ENCODE results near the gene PTPN18. TPM values are rescaled to one million over a fixed set of nuclear protein-coding genes. Genes with fewer than 3 reads are reported as not detected.

PTPN18 gene
- total RNA-seq, 1 experiment from 2014 or later = 16.3 TPM

DNA sequence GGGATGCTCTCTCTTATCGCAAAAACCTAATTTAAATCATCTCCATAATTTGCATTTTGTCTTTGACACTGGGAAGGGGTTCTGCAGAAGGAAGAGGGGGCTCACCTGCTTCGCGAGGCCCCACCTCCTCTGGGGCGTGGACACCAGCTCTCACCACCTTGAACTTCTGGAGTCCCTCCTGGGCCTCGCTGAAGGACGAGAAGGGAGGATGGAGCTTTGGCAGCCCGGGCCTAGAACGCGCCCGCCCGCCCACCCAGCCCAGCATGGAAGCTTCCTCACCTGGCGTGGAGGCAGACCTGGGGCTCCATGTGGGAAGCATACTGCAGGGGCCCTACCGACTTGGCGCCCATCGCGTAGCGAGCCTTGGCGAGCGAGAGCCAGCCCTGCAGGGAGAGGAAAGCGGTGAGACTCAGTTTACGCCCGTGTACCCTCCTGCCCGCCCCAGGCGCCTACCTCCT, 14.3 kb upstream of the PTPN18 start:
- Mint-ChIP-seq H3K27me3 (ENCODE audit: low read depth) (peaks cover 2% of the 10 kb centered on the region; the same call in 1 of the 2 replicates), H3K4me1 (peaks cover 14 to 17% of the 10 kb centered on the region in 2 experiments), H3K9me3 (no peaks in the 10 kb centered on the region; a peak in 1 of 5 replicates), H3K27ac (peak overlapping the region; percentile 99 to 100 (median 99)), H3K4me3 (peak overlapping the region; percentile 100), H3K36me3 (ENCODE audit: insufficient read depth in 1 of 3, low read depth in 3 of 3) (peaks cover 44 to 55% (median 47%) of the 10 kb centered on the region in 3 experiments)
- no peak overlapping the region for H3K23ac ChIP-seq (ENCODE audit: insufficient read length, low read depth, low read length)
- H4K5ac ChIP-seq (ENCODE audit: insufficient read length, low read depth, low read length) = no peak overlapping the region
- no peak overlapping the region for H2BK20ac ChIP-seq (ENCODE audit: low read depth, low read length, poor library complexity, severe bottlenecking)
- H2AK5ac ChIP-seq (ENCODE audit: insufficient read length, low read length) = no peak overlapping the region
- TF ChIP-seq, protein P1, sequence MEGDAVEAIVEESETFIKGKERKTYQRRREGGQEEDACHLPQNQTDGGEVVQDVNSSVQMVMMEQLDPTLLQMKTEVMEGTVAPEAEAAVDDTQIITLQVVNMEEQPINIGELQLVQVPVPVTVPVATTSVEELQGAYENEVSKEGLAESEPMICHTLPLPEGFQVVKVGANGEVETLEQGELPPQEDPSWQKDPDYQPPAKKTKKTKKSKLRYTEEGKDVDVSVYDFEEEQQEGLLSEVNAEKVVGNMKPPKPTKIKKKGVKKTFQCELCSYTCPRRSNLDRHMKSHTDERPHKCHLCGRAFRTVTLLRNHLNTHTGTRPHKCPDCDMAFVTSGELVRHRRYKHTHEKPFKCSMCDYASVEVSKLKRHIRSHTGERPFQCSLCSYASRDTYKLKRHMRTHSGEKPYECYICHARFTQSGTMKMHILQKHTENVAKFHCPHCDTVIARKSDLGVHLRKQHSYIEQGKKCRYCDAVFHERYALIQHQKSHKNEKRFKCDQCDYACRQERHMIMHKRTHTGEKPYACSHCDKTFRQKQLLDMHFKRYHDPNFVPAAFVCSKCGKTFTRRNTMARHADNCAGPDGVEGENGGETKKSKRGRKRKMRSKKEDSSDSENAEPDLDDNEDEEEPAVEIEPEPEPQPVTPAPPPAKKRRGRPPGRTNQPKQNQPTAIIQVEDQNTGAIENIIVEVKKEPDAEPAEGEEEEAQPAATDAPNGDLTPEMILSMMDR (conservative IDR thresholded peaks at IDR 0.05) = no peak
- no peak overlapping the region for H2BK15ac ChIP-seq (ENCODE audit: low read depth, low read length)
- H3K27ac ChIP-seq (ENCODE audit: insufficient read length, low read depth, low read length) = no peak overlapping the region
- H3K27me3 ChIP-seq (ENCODE audit: insufficient read depth, low read length) = no peaks in the 10 kb centered on the region
- no peak for DNase-seq
- no peak overlapping the region for H3K56ac ChIP-seq (ENCODE audit: insufficient read length, low read depth, low read length)
- H3T11ph ChIP-seq (ENCODE audit: low read length) = no peak overlapping the region
- H3K79me2 ChIP-seq (ENCODE audit: insufficient read depth, low read length) = no peaks in the 10 kb centered on the region; the same call in 1 of the 2 replicates
- H2BK120ac ChIP-seq (ENCODE audit: low read depth, low read length, poor library complexity, severe bottlenecking) = no peak overlapping the region
- no peak overlapping the region for H2BK12ac ChIP-seq (ENCODE audit: insufficient read length, low read depth, low read length)
- H3K4me2 ChIP-seq (ENCODE audit: insufficient read depth, insufficient read length, low read length) = peak overlapping the region; percentile 49
- peak overlapping the region; percentile 42 for H3K9ac ChIP-seq (ENCODE audit: extremely low read depth, insufficient read length, low read length)
- H3K79me1 ChIP-seq (ENCODE audit: insufficient read depth, low read depth, low read length, poor library complexity, severe bottlenecking) = no peaks in the 10 kb centered on the region
- peak overlapping the region; percentile 68 for H3K18ac ChIP-seq (ENCODE audit: insufficient read length, low read depth, low read length)
- H2BK5ac ChIP-seq (ENCODE audit: insufficient read length, low read length) = no peak overlapping the region
- H3K4ac ChIP-seq (ENCODE audit: low read depth, low read length) = no peak overlapping the region
- H4K8ac ChIP-seq (replicated peaks; ENCODE audit: insufficient read length, low read depth, low read length) = no peak overlapping the region
- H3K14ac ChIP-seq (ENCODE audit: insufficient read depth, low read length) = no peak overlapping the region
- H4K91ac ChIP-seq (ENCODE audit: insufficient read length, low read depth, low read length) = no peak overlapping the region
- H3K4me1 ChIP-seq (ENCODE audit: insufficient read depth, low read length) = peaks cover 7% of the 10 kb centered on the region; the same call in 1 of the 2 replicates
- no peaks in the 10 kb centered on the region for H4K20me1 ChIP-seq (ENCODE audit: control insufficient read depth, insufficient read depth, insufficient read length)
- H3K9me3 ChIP-seq (ENCODE audit: control insufficient read depth, low read depth, low read length) = no peaks in the 10 kb centered on the region
- peaks cover 5% of the 10 kb centered on the region for H3K23me2 ChIP-seq (ENCODE audit: insufficient read length, low read depth, low read length, poor library complexity, severe bottlenecking)
- no peak overlapping the region for H2AFZ ChIP-seq (ENCODE audit: low read length)
- WGBS (ENCODE audit: extremely low coverage, insufficient read length, low lambda C conversion rate) = no CpG with 5 or more reads among the region's 24 CpGs
